Activated CD4-positive, alpha-beta T cell treated with anti-CD3 and anti-CD28 coated beads, Interleukin-2, amount 50 U/mL, for 48 hours (primary cell): ENCODE measurements around the gene ATR.
"Not testable (repeated sequence)": the region's sequence is repeated elsewhere in the genome, so short reads cannot be mapped to it uniquely, and the experiment has no call there.

Experiments used
- DNase-seq, 2 experiments: peaks; one replicate each; pipeline ENCODE4 v3.0.0-alpha.2; 2020

The ATR gene

GRCh38 chr3:142592268-142592667 is 13.7 kb upstream of the ATR start:
- not testable (repeated sequence) for DNase-seq

GRCh38 chr3:142588703-142589102 is 10.2 kb upstream of the ATR start:
- no peak for DNase-seq

GRCh38 chr3:142586803-142587406 is 8.4 kb upstream of the ATR start:
- DNase-seq: no peak

- DNase-seq: not testable (repeated sequence)
Measured at GRCh38 chr3:142581070-142581469, 2.5 kb upstream of the ATR start.

- no peak for DNase-seq
Measured at GRCh38 chr3:142580061-142580423, 1.5 kb upstream of the ATR start.

- DNase-seq: no peak
Measured at GRCh38 chr3:142577696-142578328, 721 bp downstream of the ATR start.

DNA sequence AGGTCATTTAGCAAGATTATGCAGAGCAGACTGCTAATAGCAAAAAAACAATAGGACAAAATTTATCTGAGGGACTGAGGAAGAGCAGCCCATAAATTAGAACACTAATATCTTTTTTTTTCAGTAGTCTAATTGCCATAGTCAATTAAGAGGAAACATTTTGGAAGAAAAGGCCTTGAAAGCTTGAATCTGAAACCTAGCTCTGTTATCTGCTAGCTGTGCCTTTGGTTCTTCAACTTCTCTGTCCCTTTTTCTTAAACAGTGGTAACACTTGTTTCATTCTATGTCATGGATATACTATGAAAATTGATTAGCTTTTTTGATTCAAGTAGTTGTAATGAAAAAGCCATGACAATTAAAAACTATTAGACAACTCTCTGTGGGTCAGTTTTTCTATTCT is 1.7 kb downstream of the ATR start:
- no peak for DNase-seq

GRCh38 chr3:142574665-142575064 is 3.9 kb downstream of the ATR start:
- DNase-seq: no peak

GRCh38 chr3:142574223-142574622 is 4.3 kb downstream of the ATR start:
- not testable (repeated sequence) for DNase-seq

DNA sequence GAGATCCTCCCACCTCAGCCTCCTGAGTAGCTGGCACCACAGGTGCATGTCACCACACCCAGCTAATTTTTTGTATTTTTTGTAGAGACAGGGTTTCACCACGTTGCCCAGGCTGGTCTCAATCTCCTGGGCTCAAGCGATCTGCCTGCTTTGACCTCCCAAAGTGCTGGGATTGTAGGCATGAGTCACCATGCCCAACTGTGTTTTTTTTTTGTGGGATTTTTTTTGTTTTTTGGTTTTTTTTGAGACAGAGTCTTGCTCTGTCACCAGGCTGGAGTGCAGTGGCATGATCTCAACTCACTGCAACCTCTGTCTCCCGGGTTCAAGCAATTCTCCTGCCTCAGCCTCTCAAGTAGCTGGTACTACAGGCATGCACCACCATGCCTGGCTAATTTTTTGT is 9.1 kb downstream of the ATR start:
- not testable (repeated sequence) for DNase-seq

DNA sequence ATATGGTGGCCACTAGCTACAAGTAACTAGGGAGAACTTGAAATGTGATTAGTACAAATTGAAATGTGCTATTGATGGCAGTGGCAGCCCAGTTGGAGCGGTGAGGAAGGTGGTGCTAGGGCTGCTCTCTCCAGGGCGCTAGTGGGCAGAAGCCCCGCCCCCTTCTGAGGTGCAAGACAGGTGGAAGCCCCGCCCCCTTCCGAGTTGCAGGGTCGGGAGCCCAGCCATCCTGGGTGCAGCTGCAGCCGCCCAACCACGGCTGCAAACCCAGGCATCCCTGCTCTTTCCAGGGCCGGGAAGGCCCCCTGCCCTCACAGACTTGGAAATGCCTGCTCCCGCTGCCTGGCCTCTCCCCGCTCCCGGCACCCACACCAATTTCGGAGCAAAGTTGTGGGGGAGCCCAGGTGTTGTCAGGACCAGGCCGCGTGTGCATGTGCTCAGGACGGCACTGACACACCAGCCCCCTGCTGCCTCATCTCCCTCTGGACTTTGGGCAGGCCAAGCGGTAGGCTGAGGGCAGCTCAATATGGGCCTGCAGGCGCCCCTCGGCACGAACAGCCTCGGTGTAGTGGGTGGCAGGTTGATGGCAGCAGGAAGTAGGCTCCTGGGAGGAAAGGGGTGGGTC is 10.0 kb downstream of the ATR start:
- no peak for DNase-seq

DNA sequence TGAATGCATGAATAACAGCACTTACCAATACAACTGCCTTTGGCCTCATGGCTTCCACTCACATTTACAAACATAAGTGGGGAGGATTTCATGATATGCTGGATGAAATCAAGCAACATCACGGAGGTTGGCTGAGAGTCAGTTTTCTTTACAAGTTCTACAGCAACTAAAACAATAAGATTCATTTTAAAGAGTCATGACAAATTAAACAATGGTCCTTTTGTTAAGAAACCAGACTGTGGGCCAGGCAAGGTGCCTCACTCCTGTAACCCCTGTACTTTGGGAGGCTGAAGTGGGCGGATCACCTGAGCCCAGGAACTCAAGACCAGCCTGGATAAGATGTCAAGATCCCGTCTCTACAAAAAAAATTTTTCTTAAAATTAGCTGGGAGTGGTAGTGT is 12.4 kb downstream of the ATR start:
- DNase-seq: no peak

DNA sequence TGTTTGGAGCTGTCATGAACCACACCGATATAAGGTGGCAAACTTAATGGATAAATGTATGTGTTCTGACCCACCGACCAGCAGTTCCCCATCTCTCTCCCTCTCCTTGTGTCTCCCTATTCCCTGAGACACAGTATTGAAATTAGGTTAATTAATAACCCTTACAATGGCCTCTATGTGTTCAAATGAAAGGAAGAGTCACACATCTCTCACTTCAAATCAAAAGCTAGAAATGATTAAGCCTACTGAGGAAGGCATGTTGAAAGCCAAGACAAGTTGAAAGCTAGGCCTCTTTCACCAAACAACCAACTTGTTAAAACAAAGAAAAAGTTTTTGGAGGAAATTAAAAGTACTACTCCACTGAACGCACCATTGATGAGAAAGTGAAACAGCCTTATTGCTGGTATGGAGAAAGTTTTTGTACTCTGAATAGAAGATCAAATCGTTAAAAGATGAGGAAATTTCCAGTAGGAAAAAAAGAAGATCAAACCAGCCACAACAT is 15.0 kb downstream of the ATR start:
- no peak for DNase-seq

- DNase-seq: no peak
Measured at GRCh38 chr3:142560118-142560517, 18.4 kb downstream of the ATR start.

GRCh38 chr3:142553741-142554140 is 24.8 kb downstream of the ATR start:
- DNase-seq: no peak

DNA sequence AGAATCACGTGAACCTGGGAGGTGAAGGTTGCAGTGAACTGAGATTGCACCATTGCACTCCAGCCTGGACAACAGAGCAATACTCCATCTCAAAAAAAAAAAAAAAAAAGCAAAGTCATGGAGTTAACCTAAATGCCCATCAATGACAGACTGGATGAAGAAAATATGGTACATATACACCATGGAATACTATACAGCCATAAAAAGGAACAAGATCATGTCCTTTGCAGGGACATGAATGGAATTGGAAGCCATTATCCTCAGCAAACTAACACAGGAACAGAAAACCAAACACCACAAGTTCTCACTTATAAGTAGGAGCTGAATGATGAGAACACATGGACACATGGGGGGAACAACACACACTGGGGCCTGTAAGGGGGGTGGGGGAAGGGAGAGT is 26.0 kb downstream of the ATR start:
- not testable (repeated sequence) for DNase-seq

DNA sequence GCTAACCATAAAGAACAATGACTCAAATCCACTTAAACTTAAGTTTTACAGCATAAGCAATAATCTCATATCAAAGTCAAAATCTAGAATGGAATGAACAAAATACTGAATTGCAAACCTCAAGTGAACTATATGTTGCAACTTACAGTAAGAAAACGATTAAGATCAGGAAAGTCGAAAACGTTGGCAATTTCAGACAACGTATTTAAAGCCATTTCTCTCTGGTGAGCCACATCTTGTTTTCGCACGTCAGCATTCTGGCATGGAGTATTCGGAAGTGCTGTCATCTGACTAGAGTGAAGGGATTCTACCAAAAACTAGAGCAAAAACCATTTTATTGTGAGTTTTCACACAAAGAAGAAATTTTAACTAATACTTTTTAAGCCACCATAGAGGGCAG is 28.5 kb downstream of the ATR start:
- no peak for DNase-seq

DNA sequence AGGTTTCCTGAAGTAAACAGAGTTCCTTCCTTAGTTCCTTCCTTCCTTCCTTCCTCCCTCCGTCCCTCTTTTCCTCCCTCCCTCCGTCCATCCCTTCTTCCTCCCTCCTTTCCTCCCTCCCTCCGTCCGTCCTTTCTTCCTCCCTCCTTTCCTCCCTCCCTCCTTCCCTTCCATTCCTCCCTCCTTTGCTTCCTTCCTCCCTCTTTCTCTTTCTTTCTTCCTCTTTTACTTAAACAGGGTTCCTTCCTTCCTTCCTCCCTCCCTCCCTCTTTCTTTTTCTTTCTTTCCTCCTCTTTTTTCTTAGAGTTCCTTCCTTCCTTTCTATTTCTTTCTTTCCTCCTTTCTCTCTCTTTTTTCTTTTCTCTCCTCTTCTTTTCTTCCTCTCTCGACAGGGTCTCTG is 35.2 kb downstream of the ATR start:
- DNase-seq: no peak

DNA sequence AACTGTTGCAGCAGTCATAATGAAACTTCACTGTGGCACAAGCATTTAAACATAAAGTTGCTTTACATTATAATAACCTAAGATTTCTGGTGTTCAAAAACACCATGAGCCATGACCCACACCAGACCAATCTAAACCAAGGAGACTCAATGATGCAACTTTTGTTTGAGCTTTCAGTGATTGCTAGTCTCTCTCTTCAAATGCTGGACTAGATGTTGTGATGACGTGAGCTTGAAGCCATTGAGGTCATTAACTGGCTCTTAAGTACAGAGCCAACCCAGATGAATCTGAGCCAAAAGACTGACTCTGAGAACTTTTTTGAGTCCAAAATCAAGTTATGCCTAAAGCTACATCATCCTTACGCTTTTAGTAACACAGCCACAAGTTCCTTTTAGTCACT is 36.5 kb downstream of the ATR start:
- DNase-seq: no peak

DNA sequence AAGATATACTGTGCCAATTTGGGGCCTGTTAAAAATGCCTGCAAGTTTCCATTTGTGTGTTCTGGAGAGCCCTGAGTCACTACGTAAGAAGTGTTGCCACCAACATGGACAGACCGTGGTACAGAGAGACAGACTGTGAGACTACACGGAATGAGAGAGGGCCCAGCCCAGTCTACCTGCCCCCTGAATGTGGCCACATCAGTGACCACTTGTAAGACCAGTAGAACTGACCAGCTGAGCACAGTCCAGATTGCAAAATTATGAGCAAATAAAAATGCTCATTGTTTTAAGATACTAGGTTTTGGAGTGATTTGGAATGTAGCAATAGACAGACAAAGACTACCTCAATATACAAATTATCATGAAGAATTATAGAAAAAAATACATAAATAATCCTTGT is 42.0 kb downstream of the ATR start:
- no peak for DNase-seq

- no peak for DNase-seq
Measured at GRCh38 chr3:142534543-142534942, 44.0 kb downstream of the ATR start.

- no peak for DNase-seq
Measured at GRCh38 chr3:142530296-142530695, 48.2 kb downstream of the ATR start.

GRCh38 chr3:142523921-142524566 is 54.5 kb downstream of the ATR start:
- no peak for DNase-seq

DNA sequence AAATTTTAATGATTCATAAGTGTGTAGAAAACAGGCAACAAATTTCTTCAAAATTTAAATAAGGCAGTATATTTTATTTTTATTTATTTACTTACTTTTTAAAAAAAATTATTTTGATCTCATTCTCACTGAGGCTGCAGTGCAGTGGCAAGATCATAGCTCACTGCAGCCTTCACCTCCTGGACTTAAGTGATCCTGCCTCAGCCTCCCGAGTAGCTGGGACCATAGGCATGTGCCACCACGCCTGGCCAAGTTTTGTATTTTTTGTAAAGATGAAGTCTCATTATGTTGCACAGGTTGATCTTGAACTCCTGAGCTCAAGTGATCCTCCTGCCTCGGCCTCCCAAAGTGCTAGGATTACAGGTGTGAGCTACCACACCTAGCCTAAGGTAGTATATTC is 69.5 kb downstream of the ATR start:
- no peak for DNase-seq
